ENCODE measurements around the gene NPAT.

Gene NPAT

GRCh38 chr11:108242422-108242821 is 20.0 kb upstream of the NPAT start:
- Histone ChIP-seq H3K4me3 (replicated peaks; ENCODE audit: low read depth, low read length) (no peak overlapping the region), H3K36me3 (ENCODE audit: control insufficient read depth, insufficient read depth, low read length) (no peaks in the 10 kb centered on the region; the same call in none of the 2 replicates), H3K27me3 (replicated peaks; ENCODE audit: control insufficient read depth, insufficient read depth, low read length) (no peaks in the 10 kb centered on the region)
- no peak for DNase-seq (ENCODE audit: extremely low read depth, insufficient read length)
- TF ChIP-seq, protein P1, sequence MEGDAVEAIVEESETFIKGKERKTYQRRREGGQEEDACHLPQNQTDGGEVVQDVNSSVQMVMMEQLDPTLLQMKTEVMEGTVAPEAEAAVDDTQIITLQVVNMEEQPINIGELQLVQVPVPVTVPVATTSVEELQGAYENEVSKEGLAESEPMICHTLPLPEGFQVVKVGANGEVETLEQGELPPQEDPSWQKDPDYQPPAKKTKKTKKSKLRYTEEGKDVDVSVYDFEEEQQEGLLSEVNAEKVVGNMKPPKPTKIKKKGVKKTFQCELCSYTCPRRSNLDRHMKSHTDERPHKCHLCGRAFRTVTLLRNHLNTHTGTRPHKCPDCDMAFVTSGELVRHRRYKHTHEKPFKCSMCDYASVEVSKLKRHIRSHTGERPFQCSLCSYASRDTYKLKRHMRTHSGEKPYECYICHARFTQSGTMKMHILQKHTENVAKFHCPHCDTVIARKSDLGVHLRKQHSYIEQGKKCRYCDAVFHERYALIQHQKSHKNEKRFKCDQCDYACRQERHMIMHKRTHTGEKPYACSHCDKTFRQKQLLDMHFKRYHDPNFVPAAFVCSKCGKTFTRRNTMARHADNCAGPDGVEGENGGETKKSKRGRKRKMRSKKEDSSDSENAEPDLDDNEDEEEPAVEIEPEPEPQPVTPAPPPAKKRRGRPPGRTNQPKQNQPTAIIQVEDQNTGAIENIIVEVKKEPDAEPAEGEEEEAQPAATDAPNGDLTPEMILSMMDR (IDR thresholded peaks at IDR 0.05; ENCODE audit: insufficient read depth, low read length, poor library complexity, severe bottlenecking): no peak

DNA sequence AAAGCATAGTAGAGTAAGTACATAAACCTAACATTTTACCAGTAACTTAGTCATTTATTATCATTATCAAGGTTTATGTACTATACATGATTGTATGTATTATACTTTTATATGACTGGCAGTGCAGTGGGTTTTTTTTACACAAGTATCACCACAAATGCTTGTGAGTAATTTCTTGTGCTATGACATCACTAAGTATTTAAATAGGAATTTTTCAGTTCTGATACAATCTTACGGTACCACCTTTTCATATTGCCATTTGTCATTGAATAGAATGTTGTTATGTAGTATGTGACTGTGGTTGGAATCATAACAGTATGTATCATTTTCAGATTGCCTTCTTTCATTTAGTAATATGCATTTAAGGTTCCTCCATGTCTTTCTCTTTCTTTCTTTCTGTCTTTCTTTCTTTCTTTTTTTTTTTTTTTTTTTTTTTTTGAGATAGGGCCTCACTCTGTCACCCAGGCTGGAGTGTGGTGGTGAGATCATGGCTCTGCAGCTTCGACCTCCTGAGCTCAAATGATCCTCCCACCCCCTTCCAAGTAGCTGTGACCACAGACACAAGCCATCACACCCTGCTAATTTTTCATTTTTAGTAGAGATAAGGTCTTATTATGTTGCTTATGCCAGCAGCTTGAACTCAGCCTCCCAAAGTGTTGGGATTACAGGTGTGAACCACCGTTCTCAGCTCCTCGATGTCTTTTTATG is 19.0 kb upstream of the NPAT start:
- no peaks in the 10 kb centered on the region for H3K27me3 ChIP-seq (replicated peaks; ENCODE audit: control insufficient read depth, insufficient read depth, low read length)
- H3K36me3 ChIP-seq (ENCODE audit: control insufficient read depth, insufficient read depth, low read length): no peaks in the 10 kb centered on the region; the same call in none of the 2 replicates
- DNase-seq (ENCODE audit: extremely low read depth, insufficient read length): no peak
- TF ChIP-seq, protein P1 (IDR thresholded peaks at IDR 0.05; ENCODE audit: insufficient read depth, low read length, poor library complexity, severe bottlenecking): no peak
- H3K4me3 ChIP-seq (replicated peaks; ENCODE audit: low read depth, low read length): no peak overlapping the region

- Histone ChIP-seq H3K27me3 (replicated peaks; ENCODE audit: control insufficient read depth, insufficient read depth, low read length) (no peaks in the 10 kb centered on the region), H3K36me3 (ENCODE audit: control insufficient read depth, insufficient read depth, low read length) (no peaks in the 10 kb centered on the region; the same call in none of the 2 replicates), H3K4me3 (replicated peaks; ENCODE audit: low read depth, low read length) (no peak overlapping the region)
- no peak for DNase-seq (ENCODE audit: extremely low read depth, insufficient read length)
- TF ChIP-seq, protein P1 (IDR thresholded peaks at IDR 0.05; ENCODE audit: insufficient read depth, low read length, poor library complexity, severe bottlenecking): no peak
These were observed 16.6 kb upstream of the NPAT start for GRCh38 chr11:108239076-108239475.

DNA sequence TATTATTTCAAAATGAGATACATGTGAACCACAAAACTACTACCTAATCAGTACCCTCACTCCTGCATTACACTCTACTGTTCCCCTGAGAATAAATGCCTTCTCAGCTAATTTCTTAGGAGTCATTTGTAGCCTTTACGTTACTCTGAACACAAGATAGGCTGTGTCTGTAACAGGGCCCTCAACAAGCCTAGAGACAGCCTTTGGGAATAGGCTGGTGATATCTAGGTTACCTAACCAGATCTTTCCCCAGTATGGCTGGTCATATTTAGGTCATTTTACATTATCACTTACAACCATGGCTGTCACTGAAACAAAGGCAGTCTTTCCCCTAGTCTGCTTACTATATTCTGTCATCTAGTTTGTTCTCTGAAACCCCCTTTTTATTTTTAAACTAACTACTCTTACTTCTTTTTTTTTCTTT is 14.6 kb upstream of the NPAT start:
- TF ChIP-seq, protein P1 (IDR thresholded peaks at IDR 0.05; ENCODE audit: insufficient read depth, low read length, poor library complexity, severe bottlenecking): no peak
- Histone ChIP-seq H3K27me3 (replicated peaks; ENCODE audit: control insufficient read depth, insufficient read depth, low read length) (no peaks in the 10 kb centered on the region), H3K4me3 (replicated peaks; ENCODE audit: low read depth, low read length) (no peak overlapping the region), H3K36me3 (ENCODE audit: control insufficient read depth, insufficient read depth, low read length) (no peaks in the 10 kb centered on the region; the same call in none of the 2 replicates)
- no peak for DNase-seq (ENCODE audit: extremely low read depth, insufficient read length)

- DNase-seq (ENCODE audit: extremely low read depth, insufficient read length): no peak
These were observed 13.2 kb upstream of the NPAT start for GRCh38 chr11:108235633-108236032.

More at GRCh38 chr11:108235633-108236032, 13.2 kb upstream of the NPAT start:
- no peaks in the 10 kb centered on the region for H3K27me3 ChIP-seq (replicated peaks; ENCODE audit: control insufficient read depth, insufficient read depth, low read length)
- H3K36me3 ChIP-seq (ENCODE audit: control insufficient read depth, insufficient read depth, low read length): no peaks in the 10 kb centered on the region; the same call in none of the 2 replicates
- H3K4me3 ChIP-seq (replicated peaks; ENCODE audit: low read depth, low read length): no peak overlapping the region
- TF ChIP-seq, protein P1 (IDR thresholded peaks at IDR 0.05; ENCODE audit: insufficient read depth, low read length, poor library complexity, severe bottlenecking): no peak

All from GM06990 (cell line).